Inflammatory macrophage treated with lipopolysaccharide for 1 hour (primary cell): Measurements from ENCODE around the gene CST5.

Experiments
- DNase-seq, 2 donors: peaks; one replicate each; pipeline ENCODE4 v3.0.0-alpha.2; 2020 to 2022

CST5 gene

GRCh38 chr20:23832775-23833513, 46.6 kb downstream of the CST5 start:
- DNase-seq = peak in 1 of 2 donors; percentile 39

GRCh38 chr20:23831961-23832360, 47.6 kb downstream of the CST5 start:
- peak in 1 of 2 donors; percentile 69 for DNase-seq

GRCh38 chr20:23826541-23827021, 53.0 kb downstream of the CST5 start, which contains the start of gene CST2:
CST2 (minus strand) TSS chr20:23826729; CDS start chr20:23826660, 69 bp downstream.
- no peak for DNase-seq
